ENCODE measurements around the gene QSOX1.

Gene QSOX1

DNA sequence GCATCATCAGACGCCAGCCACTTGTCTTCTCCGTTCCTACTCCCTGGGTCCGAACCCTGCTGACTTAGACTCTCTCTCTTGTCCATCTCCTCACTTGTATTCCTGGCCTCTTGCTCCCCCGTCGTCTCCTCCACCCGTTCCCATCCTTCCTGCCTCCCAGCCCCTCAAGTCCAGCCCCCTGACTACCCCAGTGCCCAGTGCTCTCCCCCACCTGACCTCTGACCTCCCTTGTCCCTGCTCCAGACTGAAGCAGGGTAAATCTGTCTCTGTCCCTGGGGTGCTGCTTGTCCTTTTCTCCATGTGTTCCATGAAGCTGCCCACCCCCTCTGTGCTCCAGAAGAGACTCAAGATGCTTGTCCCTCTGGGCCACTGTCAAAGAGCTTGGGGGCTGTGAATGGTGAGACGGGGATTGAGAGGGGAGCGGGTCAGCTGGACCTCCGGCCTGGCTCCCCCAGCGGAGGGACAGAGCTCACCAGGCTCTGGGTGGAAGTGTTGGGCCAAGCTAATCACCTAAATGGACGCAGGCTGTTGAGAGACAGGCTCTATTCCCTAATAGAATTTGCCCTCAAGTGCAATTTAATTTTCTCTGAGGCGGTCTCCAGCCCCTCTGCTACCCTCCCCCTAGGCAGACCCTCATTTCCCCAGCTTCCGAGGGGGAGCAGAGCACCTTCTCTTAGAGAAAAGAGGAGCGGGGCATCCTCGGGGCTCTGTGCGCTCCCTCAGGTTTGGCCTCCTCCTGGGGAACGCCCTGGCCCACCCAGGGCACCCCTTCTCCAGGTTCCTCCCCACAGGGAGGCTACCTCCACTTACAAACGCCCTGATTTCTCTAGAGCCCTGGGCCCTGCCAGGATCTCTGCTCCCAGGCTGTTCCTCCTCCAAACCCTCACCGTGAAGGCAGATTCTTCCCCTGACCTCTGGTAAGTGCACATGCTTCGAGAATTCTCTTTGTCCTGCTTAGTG lies 64.4 kb downstream of the QSOX1 start:
- Histone ChIP-seq H3K36me3 (no peaks in the 10 kb centered on the region), H3K9me3 (no peaks in the 10 kb centered on the region), H3K4me3 (ENCODE audit: low read depth, low read length) (no peak overlapping the region), H3K27me3 (peaks cover 5% of the 10 kb centered on the region; the same call in 1 of the 2 replicates), H3K4me1 (no peaks in the 10 kb centered on the region)
- TF ChIP-seq, protein P1, sequence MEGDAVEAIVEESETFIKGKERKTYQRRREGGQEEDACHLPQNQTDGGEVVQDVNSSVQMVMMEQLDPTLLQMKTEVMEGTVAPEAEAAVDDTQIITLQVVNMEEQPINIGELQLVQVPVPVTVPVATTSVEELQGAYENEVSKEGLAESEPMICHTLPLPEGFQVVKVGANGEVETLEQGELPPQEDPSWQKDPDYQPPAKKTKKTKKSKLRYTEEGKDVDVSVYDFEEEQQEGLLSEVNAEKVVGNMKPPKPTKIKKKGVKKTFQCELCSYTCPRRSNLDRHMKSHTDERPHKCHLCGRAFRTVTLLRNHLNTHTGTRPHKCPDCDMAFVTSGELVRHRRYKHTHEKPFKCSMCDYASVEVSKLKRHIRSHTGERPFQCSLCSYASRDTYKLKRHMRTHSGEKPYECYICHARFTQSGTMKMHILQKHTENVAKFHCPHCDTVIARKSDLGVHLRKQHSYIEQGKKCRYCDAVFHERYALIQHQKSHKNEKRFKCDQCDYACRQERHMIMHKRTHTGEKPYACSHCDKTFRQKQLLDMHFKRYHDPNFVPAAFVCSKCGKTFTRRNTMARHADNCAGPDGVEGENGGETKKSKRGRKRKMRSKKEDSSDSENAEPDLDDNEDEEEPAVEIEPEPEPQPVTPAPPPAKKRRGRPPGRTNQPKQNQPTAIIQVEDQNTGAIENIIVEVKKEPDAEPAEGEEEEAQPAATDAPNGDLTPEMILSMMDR (IDR thresholded peaks at IDR 0.05; ENCODE audit: low read depth, low read length): no peak
- DNase-seq: no peak

DNA sequence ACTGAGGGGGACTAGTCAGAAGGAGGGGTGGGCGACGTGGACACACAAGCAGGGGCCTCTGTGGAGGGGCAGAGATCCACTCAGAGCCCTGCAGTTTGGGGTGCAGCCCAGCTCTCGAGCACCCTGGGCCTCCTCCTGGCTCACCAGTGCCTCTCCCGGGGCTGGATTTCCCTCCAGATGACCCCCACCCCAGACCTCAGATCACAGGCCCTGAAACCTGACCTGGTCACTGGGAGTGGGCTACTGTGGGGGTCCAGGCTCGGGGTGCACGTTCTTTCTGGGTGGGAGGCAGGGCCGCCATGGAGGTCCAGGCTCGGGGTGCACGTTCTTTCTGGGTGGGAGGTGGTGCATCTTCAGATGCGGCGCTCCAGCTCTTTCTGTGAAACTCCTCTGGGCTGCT lies 65.1 kb downstream of the QSOX1 start:
- H3K27me3 ChIP-seq: peaks cover 12% of the 10 kb centered on the region; the same call in 1 of the 2 replicates
- no peak for DNase-seq

DNA sequence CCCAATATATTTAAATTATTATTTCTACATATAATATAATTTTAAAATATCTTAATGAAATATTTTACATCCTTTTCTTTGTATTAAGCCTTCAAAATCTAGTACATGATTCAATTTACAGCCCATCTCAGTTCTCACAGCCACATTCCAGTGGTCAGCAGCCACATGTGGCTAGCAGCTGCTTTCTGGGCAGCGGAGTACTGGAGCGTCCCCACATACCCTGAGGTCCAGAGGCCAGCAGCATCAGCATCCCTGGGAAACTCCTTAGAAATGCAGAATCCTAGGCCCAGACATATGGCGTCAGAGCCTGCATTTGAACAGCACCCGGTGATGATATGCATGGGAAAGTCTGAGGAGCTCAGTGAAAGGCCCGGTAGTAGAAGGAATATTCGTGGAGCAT lies 66.8 kb downstream of the QSOX1 start:
- Histone ChIP-seq H3K4me3 (ENCODE audit: low read depth, low read length) (no peak overlapping the region), H3K9me3 (no peaks in the 10 kb centered on the region; the same call in 1 of the 2 replicates), H3K27me3 (peaks cover 29% of the 10 kb centered on the region), H3K36me3 (no peaks in the 10 kb centered on the region), H3K4me1 (no peaks in the 10 kb centered on the region)
- TF ChIP-seq, protein P1 (IDR thresholded peaks at IDR 0.05; ENCODE audit: low read depth, low read length): no peak
- no peak for DNase-seq

More for the DNA sequence above, 65.1 kb downstream of the QSOX1 start:
- Histone ChIP-seq H3K36me3 (no peaks in the 10 kb centered on the region), H3K9me3 (no peaks in the 10 kb centered on the region), H3K4me1 (no peaks in the 10 kb centered on the region), H3K4me3 (ENCODE audit: low read depth, low read length) (no peak overlapping the region)
- TF ChIP-seq, protein P1 (IDR thresholded peaks at IDR 0.05; ENCODE audit: low read depth, low read length): no peak

DNA sequence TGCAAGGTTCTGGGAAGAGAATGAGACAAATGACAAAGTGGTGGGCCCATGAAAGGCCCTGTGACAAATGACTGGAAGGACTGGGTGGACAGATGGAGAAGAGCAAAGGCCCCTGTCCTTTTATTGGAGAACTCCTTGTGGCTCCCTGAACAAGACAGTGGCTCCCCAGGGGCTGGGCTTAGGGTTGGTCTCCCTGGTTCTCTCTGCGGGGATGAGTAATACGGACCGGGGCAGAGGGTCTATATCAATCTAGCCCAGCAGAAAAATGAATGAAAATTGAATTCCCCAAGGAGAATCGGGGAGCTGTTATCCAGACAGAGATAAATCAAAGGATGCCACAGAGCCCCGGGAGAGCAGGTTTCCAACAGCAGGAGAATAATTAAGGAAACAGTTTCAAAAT lies 70.2 kb downstream of the QSOX1 start:
- Histone ChIP-seq H3K4me3 (ENCODE audit: low read depth, low read length) (no peak overlapping the region), H3K36me3 (no peaks in the 10 kb centered on the region), H3K27me3 (peaks cover 60% of the 10 kb centered on the region), H3K9me3 (no peaks in the 10 kb centered on the region; the same call in 1 of the 2 replicates), H3K4me1 (no peaks in the 10 kb centered on the region)
- DNase-seq: no peak
- TF ChIP-seq, protein P1 (IDR thresholded peaks at IDR 0.05; ENCODE audit: low read depth, low read length): no peak

DNA sequence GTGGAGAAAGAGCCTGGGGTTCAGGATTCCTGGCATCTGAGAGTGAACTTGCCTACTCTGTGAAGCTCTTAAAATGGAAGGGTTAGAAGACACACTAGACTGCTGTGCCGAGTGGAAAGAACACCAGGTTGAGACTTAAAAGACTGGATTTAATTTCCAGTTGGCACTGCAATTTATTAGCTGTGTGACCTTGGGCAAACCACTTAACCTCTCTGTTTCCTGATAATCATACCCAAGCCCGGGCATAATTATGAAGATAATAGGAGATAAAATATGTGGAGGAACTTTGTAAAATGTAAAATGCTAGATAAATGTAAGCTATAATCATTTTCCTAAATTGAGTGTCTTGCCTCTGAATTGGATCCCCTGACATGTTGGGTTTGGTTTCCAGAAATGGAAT lies 70.7 kb downstream of the QSOX1 start:
- Histone ChIP-seq H3K4me1 (no peaks in the 10 kb centered on the region), H3K9me3 (no peaks in the 10 kb centered on the region; the same call in 1 of the 2 replicates), H3K4me3 (ENCODE audit: low read depth, low read length) (no peak overlapping the region), H3K36me3 (no peaks in the 10 kb centered on the region), H3K27me3 (peaks cover 63% of the 10 kb centered on the region)
- DNase-seq: no peak
- TF ChIP-seq, protein P1 (IDR thresholded peaks at IDR 0.05; ENCODE audit: low read depth, low read length): no peak
